HCT116 (cell line): ENCODE data around the gene ZNF280C. TPM values are rescaled to one million over a fixed set of nuclear protein-coding genes. Genes with fewer than 3 reads are reported as not detected.
"Not testable (repeated sequence)": the region's sequence is repeated elsewhere in the genome, so short reads cannot be mapped to it uniquely, and the experiment has no call there.

Source experiments
- ATAC-seq: fragments of 200-7000 bp; cut with Tn5 transposase; 2 replicates; pipeline ENCODE4 v1.9.1; 2020; ENCODE audit warnings: mild to moderate bottlenecking, moderate library complexity
- BruUV-seq: library from RNA; stranded (reverse); fragments of 400-500 nt; replicated peaks from 2 replicates; lab custom pipeline; 2021; lab: Mats Ljungman, UMichigan
- CTCF ChIA-PET: fragments of 300-600 bp; sonication (Branson Sonifier 250); formaldehyde crosslinking; loops from one replicate; lab custom pipeline; 2021; ENCODE audit warnings: antibody characterized with exemption; lab: Charles Lee
- POLR2A ChIA-PET: fragments of 300-600, 350-600 bp; sonication (Branson Sonifier 250); formaldehyde crosslinking; loops from one replicate; lab custom pipeline; 2021; ENCODE audit warnings: antibody characterized with exemption; lab: Charles Lee
- RAD21 ChIA-PET, 2 experiments: fragments of 300-600 bp; sonication (Branson Sonifier 250); formaldehyde crosslinking; loops; one replicate each; lab custom pipeline; 2023; ENCODE audit warnings: low total read pairs in 2 of 2; ENCODE audit not compliant: uncharacterized antibody in 2 of 2, unreplicated experiment in 2 of 2, low non-redundant PET in 1 of 2; lab: Charles Lee
- DNase-seq: peaks from one replicate; pipeline ENCODE4 v3.0.0-alpha.2; 2010; ENCODE audit warnings: low read depth, low spot score
- H2AFZ ChIP-seq: fragments of 200-600 bp; shearing (Covaris generic), sonication (generic); 2 replicates; pipeline ENCODE4 v1.6.1; 2017; ENCODE audit warnings: low read depth, mixed run types, mixed read lengths, antibody characterized with exemption, low read length; ENCODE audit not compliant: poor library complexity, severe bottlenecking
- H3K27ac ChIP-seq: 2 replicates; pipeline ENCODE4 v1.5.1; 2012; ENCODE audit warnings: low read depth, low read length
- H3K27me3 ChIP-seq: fragments of 200-600 bp; sonication (generic); 2 replicates; pipeline ENCODE4 v1.6.1; 2016; ENCODE audit warnings: mixed run types, low read length, mixed read lengths; ENCODE audit not compliant: insufficient read depth
- H3K36me3 ChIP-seq, 2 experiments: fragments of 200-500 bp in 1 of 2; fragments of 200-600 bp in 1 of 2; sonication (Bioruptor generic) in 1 of 2; sonication (generic) in 1 of 2; 2 replicates each; pipeline versions ENCODE4 v1.5.1 to v1.6.1; 2014 to 2016; ENCODE audit warnings: low read length in 2 of 2, inconsistent platforms in 1 of 2, mixed read lengths in 1 of 2, mixed run types in 1 of 2; ENCODE audit not compliant: insufficient read depth in 2 of 2, control insufficient read depth in 1 of 2
- H3K4me1 ChIP-seq, 2 experiments: fragments of 200-600 bp in 1 of 2; sonication (generic) in 1 of 2; 2 replicates each; pipeline versions ENCODE4 v1.5.1 to v1.6.1; 2012 to 2017; ENCODE audit warnings: low read length in 2 of 2, inconsistent platforms in 1 of 2, mild to moderate bottlenecking in 1 of 2, mixed read lengths in 1 of 2, mixed run types in 1 of 2, moderate library complexity in 1 of 2; ENCODE audit not compliant: insufficient read depth in 2 of 2, control insufficient read depth in 1 of 2
- H3K4me2 ChIP-seq: fragments of 200-600 bp; sonication (generic); 2 replicates; pipeline ENCODE4 v1.6.1; 2017; ENCODE audit warnings: mixed run types, low read length, mixed read lengths
- H3K4me3 ChIP-seq, 2 experiments: fragments of 200-600 bp in 1 of 2; sonication (generic) in 1 of 2; replicated peaks in 1 of 2; 2 replicates each; pipeline ENCODE4 v1.5.1; 2011 to 2016; ENCODE audit warnings: low read length in 2 of 2, control low read depth in 1 of 2, low read depth in 1 of 2, mild to moderate bottlenecking in 1 of 2, mixed read lengths in 1 of 2, mixed run types in 1 of 2
- H3K79me2 ChIP-seq: fragments of 200-600 bp; sonication (generic); 2 replicates; pipeline ENCODE4 v1.6.1; 2017; ENCODE audit warnings: mild to moderate bottlenecking, mixed run types, low read length, moderate library complexity, mixed read lengths; ENCODE audit not compliant: insufficient read depth
- H3K9ac ChIP-seq: fragments of 200-600 bp; sonication (generic); 2 replicates; pipeline ENCODE4 v1.6.1; 2016; ENCODE audit warnings: low read length, mixed read lengths
- H3K9me2 ChIP-seq: fragments of 200-600 bp; sonication (generic), shearing (Covaris generic); 2 replicates; pipeline ENCODE4 v1.6.1; 2017; ENCODE audit warnings: mixed run types, mild to moderate bottlenecking, moderate library complexity; ENCODE audit not compliant: insufficient read depth
- H3K9me3 ChIP-seq, 2 experiments: fragments of 200-500 bp in 1 of 2; fragments of 200-600 bp in 1 of 2; sonication (Bioruptor generic) in 1 of 2; sonication (generic) in 1 of 2; 2 replicates each; pipeline ENCODE4 v1.6.1; 2014 to 2017; ENCODE audit warnings: low read length in 2 of 2, mixed read lengths in 2 of 2, inconsistent platforms in 1 of 2, low read depth in 1 of 2, mild to moderate bottlenecking in 1 of 2, mixed run types in 1 of 2, moderate library complexity in 1 of 2; ENCODE audit not compliant: control insufficient read depth in 1 of 2, insufficient read depth in 1 of 2
- H4K20me1 ChIP-seq: fragments of 200-600 bp; sonication (generic), shearing (Covaris generic); 2 replicates; pipeline ENCODE4 v1.6.1; 2017; ENCODE audit warnings: mixed run types, mild to moderate bottlenecking, moderate library complexity; ENCODE audit not compliant: insufficient read depth
- CBX3 ChIP-seq: IDR thresholded peaks from 2 replicates; pipeline ENCODE4 v1.6.1; 2012; ENCODE audit warnings: low read depth
- CTCF ChIP-seq, 3 experiments: fragments of 200-600 bp in 1 of 3; sonication (generic) in 1 of 3; IDR thresholded peaks in 2 of 3; conservative IDR thresholded peaks in 1 of 3; 2 replicates each; pipeline ENCODE4 v1.5.1; 2012 to 2017; ENCODE audit warnings: low read depth in 2 of 3, low read length in 2 of 3, antibody characterized with exemption in 1 of 3, borderline replicate concordance in 1 of 3, control low read depth in 1 of 3, mild to moderate bottlenecking in 1 of 3, mixed read lengths in 1 of 3, mixed run types in 1 of 3, moderate library complexity in 1 of 3; ENCODE audit not compliant: insufficient read depth in 1 of 3
- ELF1 ChIP-seq: IDR thresholded peaks from 2 replicates; pipeline ENCODE4 v1.6.1; 2012; ENCODE audit warnings: low read depth, borderline replicate concordance
- MAX ChIP-seq: IDR thresholded peaks from 2 replicates; pipeline ENCODE4 v1.6.1; 2012
- POLR2AphosphoS5 ChIP-seq: IDR thresholded peaks from 2 replicates; pipeline ENCODE4 v1.6.1; 2011; ENCODE audit warnings: mild to moderate bottlenecking, low read depth, low read length, moderate library complexity
- RAD21 ChIP-seq: IDR thresholded peaks from 2 replicates; pipeline ENCODE4 v1.6.1; 2012; ENCODE audit warnings: low read depth, mild to moderate bottlenecking
- SIN3A ChIP-seq: IDR thresholded peaks from 2 replicates; pipeline ENCODE4 v1.6.1; 2012; ENCODE audit warnings: low read depth
- SRF ChIP-seq: IDR thresholded peaks from 2 replicates; pipeline ENCODE4 v1.6.1; 2012; ENCODE audit warnings: low read depth
- intact Hi-C: fragments of 100-400 bp; cut with micrococcal nuclease; formaldehyde crosslinking; loops from 2 replicates; pipeline ENCODE4 v1.10.0; 2022
- total RNA-seq: library from RNA; stranded (reverse); gene quantifications from one replicate; pipeline ENCODE4 v1.2.1, GENCODE V29; 2021; ENCODE audit not compliant: unreplicated experiment

Gene ZNF280C
- total RNA-seq, 1 experiment from 2014 or later: 12.3 TPM

- ChIA-PET RAD21 (no interaction called here), POLR2A (no interaction called here), CTCF (no interaction called here)
- Histone ChIP-seq H2AFZ (no peak overlapping the region), H3K27me3 (no peaks in the 10 kb centered on the region), H3K4me1 (no peaks in the 10 kb centered on the region), H3K4me2 (no peak overlapping the region), H3K79me2 (no peaks in the 10 kb centered on the region), H4K20me1 (no peaks in the 10 kb centered on the region), H3K27ac (no peak overlapping the region), H3K9me3 (no peaks in the 10 kb centered on the region), H3K4me3 (no peak overlapping the region), H3K36me3 (peaks cover 3% of the 10 kb centered on the region in 2 experiments; a peak in 3 of 4 replicates), H3K9ac (no peak overlapping the region), H3K9me2 (no peaks in the 10 kb centered on the region)
- ATAC-seq: no peak
- DNase-seq: no peak
- intact Hi-C loops: loop anchor here (5.0 kb wide), 1 partner anchor 38 kb away; no protein-coding TSS in a partner anchor
- BruUV-seq: no TSS peak
- no peak for TF ChIP-seq CBX3
- TF ChIP-seq SIN3A: no peak
- TF ChIP-seq SRF: no peak
- no peak for TF ChIP-seq CTCF (IDR thresholded peaks at IDR 0.05 in 2 of 3, conservative IDR thresholded peaks at IDR 0.05 in 1 of 3; ENCODE audit: borderline replicate concordance in 1 of 3, insufficient read depth in 1 of 3, low read depth in 2 of 3, low read length in 2 of 3)
- TF ChIP-seq RAD21: no peak
- TF ChIP-seq ELF1: no peak
- no peak for TF ChIP-seq POLR2AphosphoS5
- no peak for TF ChIP-seq MAX
These were observed 23.3 kb downstream of the ZNF280C start for GRCh38 chrX:130245441-130245840.

GRCh38 chrX:130231184-130231583 lies 37.5 kb downstream of the ZNF280C start:
- H3K36me3 ChIP-seq, H4K20me1 ChIP-seq, ATAC-seq, H3K27ac ChIP-seq, POLR2A ChIA-PET, H3K27me3 ChIP-seq, H3K4me3 ChIP-seq, H3K4me2 ChIP-seq, H3K4me1 ChIP-seq, H3K79me2 ChIP-seq, DNase-seq, BruUV-seq, RAD21 ChIA-PET, CTCF ChIA-PET, H3K9ac ChIP-seq, H2AFZ ChIP-seq, H3K9me3 ChIP-seq, intact Hi-C loops, H3K9me2 ChIP-seq: not testable (repeated sequence)
